ENCODE measurements around the gene SCN10A.

The SCN10A gene

DNA sequence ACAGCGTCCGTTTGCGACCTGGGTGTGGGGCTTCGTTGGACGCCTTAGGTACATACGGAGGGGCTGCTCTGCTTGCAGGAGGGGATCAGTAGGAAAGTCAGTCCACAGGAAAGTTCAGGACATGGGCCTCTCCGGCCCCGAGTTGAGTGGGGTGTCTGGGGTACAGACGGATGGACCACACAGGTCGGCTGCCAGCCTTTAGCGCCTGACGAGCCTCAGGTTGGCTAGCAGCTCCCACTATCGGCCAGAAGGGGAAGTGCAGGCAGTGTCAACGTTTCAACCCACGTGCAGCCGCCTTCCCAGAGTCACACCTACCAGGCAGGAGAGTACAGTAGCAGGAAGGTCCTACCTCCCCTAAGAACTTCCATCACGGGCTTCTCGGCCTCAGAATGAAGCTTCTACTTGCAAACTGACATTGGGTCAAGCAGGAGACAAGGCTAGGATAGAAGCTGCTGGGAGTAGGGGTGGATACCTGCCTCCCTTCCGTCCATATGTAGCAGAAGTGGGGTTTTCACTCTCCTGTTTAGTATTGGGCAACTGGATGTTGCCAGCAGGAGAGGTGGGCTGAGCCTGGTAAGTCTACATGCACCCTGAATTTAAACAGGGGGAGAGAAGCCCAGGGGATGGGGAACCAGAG is 164.7 kb downstream of the SCN10A start:
- Histone ChIP-seq H3K36me3 (ENCODE audit: control insufficient read depth in 1 of 2, insufficient read depth in 2 of 2, low read depth in 1 of 2, low read length in 2 of 2) (no peaks in the 10 kb centered on the region), H2BK12ac (ENCODE audit: low read length in 2 of 2) (no peak overlapping the region), H2BK15ac (ENCODE audit: low read depth, poor library complexity, severe bottlenecking) (no peak overlapping the region), H2AFZ (ENCODE audit: low read depth, low read length) (no peak overlapping the region), H3K4me2 (ENCODE audit: low read length, poor library complexity, severe bottlenecking) (peak overlapping the region; percentile 58), H2AK5ac (ENCODE audit: low read length, severe bottlenecking) (no peak overlapping the region), H4K8ac (ENCODE audit: low read length) (no peak overlapping the region), H3K27me3 (ENCODE audit: control insufficient read depth in 1 of 2, insufficient read depth in 1 of 2, low read length in 2 of 2) (peaks cover 56 to 92% of the 10 kb centered on the region in 2 experiments), H3K27ac (ENCODE audit: low read length, poor library complexity, severe bottlenecking) (no peak overlapping the region), H3K4ac (ENCODE audit: low read depth in 1 of 2, low read length in 2 of 2) (no peak overlapping the region), H3K9ac (ENCODE audit: low read length) (no peak overlapping the region), H2BK120ac (ENCODE audit: low read depth, low read length) (no peak overlapping the region), H3K9me3 (ENCODE audit: control insufficient read depth, low read length) (peaks cover 10% of the 10 kb centered on the region), H3K18ac (ENCODE audit: low read depth in 1 of 2, low read length in 2 of 2) (no peak overlapping the region), H3K79me1 (replicated peaks; ENCODE audit: low read length, poor library complexity, severe bottlenecking) (no peaks in the 10 kb centered on the region), H3K4me3 (ENCODE audit: insufficient read depth in 1 of 2, low read depth in 1 of 2, low read length in 2 of 2) (no peak overlapping the region), H3K14ac (ENCODE audit: low read length in 2 of 2) (no peak overlapping the region), H3K4me1 (ENCODE audit: control insufficient read depth, insufficient read depth, low read depth, low read length) (peaks cover 19% of the 10 kb centered on the region), H3K23ac (ENCODE audit: low read length in 2 of 2) (no peak overlapping the region), H4K91ac (ENCODE audit: low read length) (no peak overlapping the region), H2BK5ac (ENCODE audit: low read depth, low read length, poor library complexity, severe bottlenecking) (no peak overlapping the region)
- 9% methylated on average over 19 of the region's 19 CpGs for WGBS
- peak; percentile 45 for DNase-seq

GRCh38 chr3:38650248-38650951 is 165.6 kb downstream of the SCN10A start:
- DNase-seq: peak; percentile 8
- no peak overlapping the region for H3K18ac ChIP-seq (ENCODE audit: low read depth in 1 of 2, low read length in 2 of 2)

GRCh38 chr3:38649500-38650247 is 166.3 kb downstream of the SCN10A start, which contains the start of gene SCN5A:
Gene SCN5A, minus strand, starts transcription at chr3:38649687. Its CDS starts 16,380 bp downstream, at chr3:38633307.
- H3K14ac ChIP-seq (ENCODE audit: low read length in 2 of 2): no peak within 1 kb of the TSS
- no peak within 1 kb of the TSS for H2BK120ac ChIP-seq (ENCODE audit: low read depth, low read length)
- peak within 1 kb of the TSS; percentile 2 for H4K91ac ChIP-seq (ENCODE audit: low read length)
- no peak within 1 kb of the TSS for H2BK5ac ChIP-seq (ENCODE audit: low read depth, low read length, poor library complexity, severe bottlenecking)
- peak within 1 kb of the TSS; percentile 60 to 70 for H3K4me3 ChIP-seq (ENCODE audit: insufficient read depth in 1 of 2, low read depth in 1 of 2, low read length in 2 of 2)
- H2AFZ ChIP-seq (ENCODE audit: low read depth, low read length): peak within 1 kb of the TSS; percentile 47
- no peak within 1 kb of the TSS for H2BK12ac ChIP-seq (ENCODE audit: low read length in 2 of 2)
- no peaks in the 10 kb centered on the region for H3K36me3 ChIP-seq (ENCODE audit: control insufficient read depth in 1 of 2, insufficient read depth in 2 of 2, low read depth in 1 of 2, low read length in 2 of 2)
- H2BK15ac ChIP-seq (ENCODE audit: low read depth, poor library complexity, severe bottlenecking): peak within 1 kb of the TSS; percentile 23
- H3K23ac ChIP-seq (ENCODE audit: low read length in 2 of 2): peak within 1 kb of the TSS in 1 of 2 experiments; percentile 51
- DNase-seq: peak; percentile 11
- no peaks in the 10 kb centered on the region for H3K79me1 ChIP-seq (replicated peaks; ENCODE audit: low read length, poor library complexity, severe bottlenecking)
- H3K9me3 ChIP-seq (ENCODE audit: control insufficient read depth, low read length): peaks cover 10% of the 10 kb centered on the region
- H3K4ac ChIP-seq (ENCODE audit: low read depth in 1 of 2, low read length in 2 of 2): no peak within 1 kb of the TSS
- H3K18ac ChIP-seq (ENCODE audit: low read depth in 1 of 2, low read length in 2 of 2): peak within 1 kb of the TSS in 1 of 2 experiments; percentile 73
- WGBS: 7% methylated on average over 44 of the region's 76 CpGs
- peak within 1 kb of the TSS; percentile 89 for H3K4me2 ChIP-seq (ENCODE audit: low read length, poor library complexity, severe bottlenecking)
- H3K27ac ChIP-seq (ENCODE audit: low read length, poor library complexity, severe bottlenecking): no peak within 1 kb of the TSS
- peaks cover 65 to 93% of the 10 kb centered on the region in 2 experiments for H3K27me3 ChIP-seq (ENCODE audit: control insufficient read depth in 1 of 2, insufficient read depth in 1 of 2, low read length in 2 of 2)
- H2AK5ac ChIP-seq (ENCODE audit: low read length, severe bottlenecking): no peak within 1 kb of the TSS
- H3K4me1 ChIP-seq (ENCODE audit: control insufficient read depth, insufficient read depth, low read depth, low read length): peaks cover 15% of the 10 kb centered on the region
- H4K8ac ChIP-seq (ENCODE audit: low read length): no peak within 1 kb of the TSS
- H3K9ac ChIP-seq (ENCODE audit: low read length): peak within 1 kb of the TSS; percentile 45

More at GRCh38 chr3:38650248-38650951, 165.6 kb downstream of the SCN10A start:
- WGBS: 86% methylated on average over 14 of the region's 14 CpGs
- Histone ChIP-seq H3K4me3 (ENCODE audit: insufficient read depth in 1 of 2, low read depth in 1 of 2, low read length in 2 of 2) (peak overlapping the region in 1 of 2 experiments; percentile 70), H3K9ac (ENCODE audit: low read length) (no peak overlapping the region), H3K79me1 (replicated peaks; ENCODE audit: low read length, poor library complexity, severe bottlenecking) (no peaks in the 10 kb centered on the region), H2AFZ (ENCODE audit: low read depth, low read length) (no peak overlapping the region), H3K27me3 (ENCODE audit: control insufficient read depth in 1 of 2, insufficient read depth in 1 of 2, low read length in 2 of 2) (peaks cover 60 to 92% of the 10 kb centered on the region in 2 experiments), H3K9me3 (ENCODE audit: control insufficient read depth, low read length) (peaks cover 10% of the 10 kb centered on the region), H2BK5ac (ENCODE audit: low read depth, low read length, poor library complexity, severe bottlenecking) (no peak overlapping the region), H3K4ac (ENCODE audit: low read depth in 1 of 2, low read length in 2 of 2) (no peak overlapping the region), H3K27ac (ENCODE audit: low read length, poor library complexity, severe bottlenecking) (no peak overlapping the region), H3K23ac (ENCODE audit: low read length in 2 of 2) (peak overlapping the region in 1 of 2 experiments; percentile 47), H3K4me1 (ENCODE audit: control insufficient read depth, insufficient read depth, low read depth, low read length) (peaks cover 15% of the 10 kb centered on the region), H2BK15ac (ENCODE audit: low read depth, poor library complexity, severe bottlenecking) (no peak overlapping the region), H3K36me3 (ENCODE audit: control insufficient read depth in 1 of 2, insufficient read depth in 2 of 2, low read depth in 1 of 2, low read length in 2 of 2) (no peaks in the 10 kb centered on the region), H2BK120ac (ENCODE audit: low read depth, low read length) (no peak overlapping the region), H3K4me2 (ENCODE audit: low read length, poor library complexity, severe bottlenecking) (no peak overlapping the region), H2AK5ac (ENCODE audit: low read length, severe bottlenecking) (no peak overlapping the region), H3K14ac (ENCODE audit: low read length in 2 of 2) (no peak overlapping the region), H4K8ac (ENCODE audit: low read length) (no peak overlapping the region), H2BK12ac (ENCODE audit: low read length in 2 of 2) (no peak overlapping the region), H4K91ac (ENCODE audit: low read length) (peak overlapping the region; percentile 2)
